ENCODE measurements around the gene SLC16A10.

GRCh38 chr6:111204305-111204704, 117.0 kb downstream of the SLC16A10 start:
- TF ChIP-seq CTCF (IDR thresholded peaks at IDR 0.05) (no peak), POLR2A (IDR thresholded peaks at IDR 0.05) (no peak), POLR2AphosphoS5 (IDR thresholded peaks at IDR 0.05) (no peak)
